ENCODE results near the gene SLC22A1.

Gene SLC22A1

DNA sequence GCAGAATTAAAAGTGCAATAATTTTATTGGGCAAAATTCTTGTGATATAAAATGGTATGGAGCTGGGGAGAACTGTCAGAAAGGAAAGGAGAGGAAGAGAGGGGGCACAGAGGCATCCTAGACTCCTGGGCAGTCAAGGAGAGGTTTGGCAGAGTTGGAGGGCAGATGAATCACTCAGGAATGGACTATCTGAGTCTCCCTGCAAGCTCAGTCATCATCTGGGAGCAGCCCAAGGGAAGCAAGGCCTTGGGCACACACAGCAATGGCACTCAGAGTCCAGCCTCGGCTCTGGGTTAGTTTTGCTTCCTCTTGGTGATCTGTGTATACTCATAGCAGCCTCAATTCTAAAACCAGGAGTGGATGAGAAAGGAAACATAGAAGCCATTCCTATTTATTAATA, 67.2 kb downstream of the SLC22A1 start:
- no peak for DNase-seq

DNA sequence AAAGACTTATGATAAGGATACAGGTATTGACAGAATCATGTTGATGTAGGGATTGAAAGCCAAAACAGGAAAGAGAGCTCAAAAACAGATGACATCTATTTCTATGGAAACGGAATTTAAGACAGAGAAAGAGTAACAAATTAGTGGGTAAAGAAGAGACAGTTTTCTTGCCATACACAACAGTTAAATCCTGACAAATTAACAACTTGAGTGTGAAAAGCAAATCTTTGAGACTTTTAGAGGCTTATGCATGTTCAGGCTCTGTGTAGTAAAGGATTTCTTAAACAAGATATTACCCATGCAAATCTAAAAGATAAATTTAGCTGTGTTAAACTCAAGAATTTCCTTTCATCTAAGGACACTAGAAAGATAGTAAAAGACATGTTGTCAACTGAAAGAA, 68.5 kb downstream of the SLC22A1 start:
- DNase-seq: no peak

GRCh38 chr6:160190973-160191372, 69.4 kb downstream of the SLC22A1 start:
- no peak for DNase-seq

GRCh38 chr6:160192840-160193239, 71.2 kb downstream of the SLC22A1 start:
- DNase-seq: no peak

DNA sequence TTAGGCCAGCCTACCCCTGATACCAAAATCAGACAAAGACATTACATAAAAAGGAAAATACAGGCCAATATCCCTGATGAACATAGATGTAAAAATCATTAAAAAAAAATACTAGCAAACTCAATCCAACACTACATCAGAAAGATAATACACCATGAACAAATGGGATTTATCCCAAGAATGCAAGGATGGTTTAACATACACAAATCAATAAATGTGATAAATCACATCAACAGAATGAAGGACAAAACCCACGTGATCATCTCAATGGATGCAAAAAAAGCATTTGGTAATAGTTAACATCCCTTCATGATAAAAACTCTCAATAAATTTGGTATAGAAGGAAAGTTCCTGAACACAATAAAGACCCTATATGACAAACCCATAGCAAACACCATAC, 73.2 kb downstream of the SLC22A1 start:
- DNase-seq: no peak

DNA sequence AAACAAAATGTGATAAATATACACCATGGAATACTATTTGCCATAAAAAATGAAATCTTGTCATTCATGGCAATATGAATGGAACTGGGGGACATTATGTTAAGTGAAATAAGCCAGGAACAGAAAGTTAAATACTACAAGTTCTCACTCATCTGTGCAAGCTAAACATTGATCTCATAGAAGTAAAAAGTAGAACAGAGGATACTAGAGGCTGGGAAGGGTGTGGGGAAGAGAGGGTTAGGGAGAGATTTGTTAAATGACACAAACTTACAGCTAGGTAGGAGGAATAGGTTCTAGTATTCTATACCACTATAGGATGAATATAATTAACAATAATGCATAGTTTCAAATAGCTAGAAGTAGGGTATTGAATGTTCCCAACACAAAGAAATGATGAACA, 76.0 kb downstream of the SLC22A1 start:
- no peak for DNase-seq

GRCh38 chr6:160198606-160199211, 77.1 kb downstream of the SLC22A1 start:
- no peak for DNase-seq

GRCh38 chr6:160201061-160201460, 79.4 kb downstream of the SLC22A1 start:
- DNase-seq: no peak

DNA sequence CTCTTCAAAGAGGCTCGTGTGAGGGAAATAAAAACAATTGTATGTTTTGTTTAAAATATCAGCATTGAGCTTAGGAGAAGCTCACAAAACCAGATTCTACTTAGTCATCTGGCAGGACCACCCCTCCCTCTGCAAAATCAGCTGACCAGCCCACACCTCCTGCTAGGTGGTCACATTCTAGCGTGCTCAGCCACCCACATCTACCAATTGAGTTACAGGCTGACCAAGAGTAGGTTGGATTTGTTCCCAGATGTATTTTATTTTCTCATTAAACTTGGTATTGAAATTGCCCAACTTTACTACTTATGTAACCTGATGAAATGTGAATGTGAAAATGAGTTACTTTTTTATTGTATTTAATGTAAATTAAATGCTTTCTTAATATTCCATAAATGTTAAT, 80.8 kb downstream of the SLC22A1 start:
- no peak for DNase-seq

DNA sequence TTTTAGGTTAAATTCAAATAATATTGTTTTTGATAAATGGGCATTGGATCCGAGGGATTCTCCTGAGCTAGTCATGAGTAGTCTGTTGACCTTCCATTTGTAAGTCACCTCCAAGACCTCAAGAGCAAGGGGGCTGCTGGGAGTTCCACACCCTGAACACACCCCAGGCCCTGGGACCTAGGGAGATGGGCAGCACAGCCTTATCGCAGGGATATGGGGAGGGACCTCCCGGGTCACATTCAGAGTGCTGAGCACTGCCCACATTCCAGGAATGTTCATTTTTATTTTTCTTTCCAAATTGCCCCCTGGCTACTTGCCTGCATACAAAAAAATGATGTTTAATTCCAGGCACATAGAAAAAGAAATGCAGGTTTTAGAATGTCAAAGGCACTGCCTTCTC, 81.5 kb downstream of the SLC22A1 start:
- DNase-seq: no peak

GRCh38 chr6:160203522-160203921, 81.9 kb downstream of the SLC22A1 start:
- no peak for DNase-seq

GRCh38 chr6:160203953-160204352, 82.3 kb downstream of the SLC22A1 start:
- DNase-seq: no peak

GRCh38 chr6:160204710-160205109, 83.1 kb downstream of the SLC22A1 start:
- DNase-seq: no peak

DNA sequence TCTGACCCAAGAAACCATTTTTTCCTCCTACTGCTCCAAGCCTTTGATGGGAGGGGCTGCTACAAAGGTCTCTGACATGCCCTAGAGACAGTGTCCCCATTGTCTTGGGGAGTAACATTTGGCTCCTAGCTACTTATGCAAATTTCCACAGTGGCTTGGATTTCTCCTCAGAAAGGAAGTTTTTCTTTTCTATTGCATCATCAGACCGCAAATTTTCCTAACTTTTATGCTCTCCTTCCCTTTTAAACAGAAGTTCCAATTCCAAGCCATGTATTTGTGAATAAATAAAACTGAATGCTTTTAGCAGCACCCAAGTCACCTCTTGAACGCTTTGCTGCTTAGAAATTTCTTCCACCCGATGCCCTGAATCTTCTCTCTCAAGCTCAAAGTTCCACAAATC, 86.0 kb downstream of the SLC22A1 start:
- no peak for DNase-seq
